Calu3 (cell line): ENCODE results near the gene RPL32. TPM values are rescaled to one million over a fixed set of nuclear protein-coding genes. Genes with fewer than 3 reads are reported as not detected.
A peak's percentile ranks its signal among the peaks of the same experiment; 100 is the strongest.

ENCODE experiments used
- BruUV-seq: library from RNA; stranded (reverse); fragments of 400-500 nt; replicated peaks from 2 replicates; lab custom pipeline; 2021; lab: Mats Ljungman, UMichigan
- CTCF ChIA-PET: fragments of 300-600 bp; sonication (Branson Sonifier 250); formaldehyde crosslinking; loops from one replicate; lab custom pipeline; 2022; ENCODE audit warnings: antibody characterized with exemption; lab: Charles Lee
- DNase-seq: peaks from one replicate; pipeline ENCODE4 v3.0.0; 2022
- H3K27ac Mint-ChIP-seq: one replicate; pipeline ENCODE4 v1.8.0; 2022; ENCODE audit warnings: mixed read lengths; ENCODE audit not compliant: unreplicated experiment
- H3K27me3 Mint-ChIP-seq: one replicate; pipeline ENCODE4 v1.8.0; 2022; ENCODE audit warnings: mixed read lengths; ENCODE audit not compliant: unreplicated experiment
- H3K36me3 Mint-ChIP-seq: one replicate; pipeline ENCODE4 v1.8.0; 2022; ENCODE audit warnings: mild to moderate bottlenecking, moderate library complexity, mixed read lengths; ENCODE audit not compliant: insufficient read depth, unreplicated experiment
- H3K4me1 Mint-ChIP-seq: one replicate; pipeline ENCODE4 v1.8.0; 2022; ENCODE audit warnings: mild to moderate bottlenecking, low read depth, mixed read lengths; ENCODE audit not compliant: unreplicated experiment
- H3K4me3 Mint-ChIP-seq: one replicate; pipeline ENCODE4 v1.8.0; 2022; ENCODE audit warnings: mild to moderate bottlenecking, low read depth, moderate library complexity, mixed read lengths; ENCODE audit not compliant: unreplicated experiment
- H3K9me3 Mint-ChIP-seq: one replicate; pipeline ENCODE4 v1.8.0; 2022; ENCODE audit warnings: low read depth, mixed read lengths; ENCODE audit not compliant: unreplicated experiment
- CTCF ChIP-seq: fragments of 200-600 bp; IDR thresholded peaks from one replicate; pipeline ENCODE4 v1.8.0; 2022; ENCODE audit warnings: antibody characterized with exemption; ENCODE audit not compliant: unreplicated experiment
- intact Hi-C: fragments of 100-400 bp; cut with micrococcal nuclease; formaldehyde crosslinking; loops from one replicate; pipeline ENCODE4 v1.10.0; 2022; ENCODE audit not compliant: unreplicated experiment
- total RNA-seq: library from RNA; stranded (reverse); gene quantifications from 2 replicates; pipeline ENCODE4 v1.2.3, GENCODE V29; 2022

RPL32 gene
- total RNA-seq, 1 experiment from 2014 or later, result 1,222 TPM

GRCh38 chr3:12832350-12833221 lies 8.8 kb downstream of the RPL32 start:
- intact Hi-C loops, result no loop called here

DNA sequence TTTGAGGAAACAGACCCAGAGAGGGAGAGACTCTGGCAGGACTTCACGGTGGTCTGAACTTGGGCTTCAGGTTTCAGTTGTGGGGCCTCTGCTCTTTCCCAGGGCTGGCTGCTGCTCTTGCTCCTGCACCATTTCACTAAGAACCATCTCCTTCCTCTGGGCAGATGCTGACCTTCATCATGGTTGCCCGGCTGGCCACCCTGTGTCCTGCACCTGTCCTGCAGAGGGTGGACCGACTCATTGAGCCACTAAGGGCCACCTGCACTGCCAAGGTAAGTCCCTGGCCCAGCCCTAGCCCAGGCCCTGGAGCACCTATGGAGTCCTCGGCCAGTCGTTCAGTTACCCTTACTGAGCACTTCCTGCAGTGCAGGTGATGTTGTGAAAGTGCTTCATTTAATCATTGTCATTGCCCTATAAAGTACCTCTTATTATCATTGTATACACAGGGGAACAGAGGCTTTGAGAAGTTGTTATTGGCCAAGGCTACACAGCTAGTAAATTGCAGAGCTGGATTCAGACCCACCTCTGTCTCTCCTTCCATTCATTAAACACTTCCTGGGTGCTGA lies 10.0 kb downstream of the RPL32 start:
- intact Hi-C loops, result no loop called here
- no peak for DNase-seq
- H3K9me3 Mint-ChIP-seq, result no peaks in the 10 kb centered on the region

More at GRCh38 chr3:12832350-12833221, 8.8 kb downstream of the RPL32 start:
- Mint-ChIP-seq H3K27ac (no peak overlapping the region), H3K4me3 (no peak overlapping the region), H3K27me3 (no peaks in the 10 kb centered on the region), H3K36me3 (peaks cover 76% of the 10 kb centered on the region), H3K9me3 (no peaks in the 10 kb centered on the region), H3K4me1 (peaks cover 7% of the 10 kb centered on the region)
- BruUV-seq, result no TSS peak
- DNase-seq, result no peak
- CTCF ChIA-PET, result interaction anchor here (0.6 to 1.0 kb wide), 2 partner anchors 22 to 225 kb away, joined by 3 read pairs; no protein-coding TSS in a partner anchor
- no peak for TF ChIP-seq CTCF

DNA sequence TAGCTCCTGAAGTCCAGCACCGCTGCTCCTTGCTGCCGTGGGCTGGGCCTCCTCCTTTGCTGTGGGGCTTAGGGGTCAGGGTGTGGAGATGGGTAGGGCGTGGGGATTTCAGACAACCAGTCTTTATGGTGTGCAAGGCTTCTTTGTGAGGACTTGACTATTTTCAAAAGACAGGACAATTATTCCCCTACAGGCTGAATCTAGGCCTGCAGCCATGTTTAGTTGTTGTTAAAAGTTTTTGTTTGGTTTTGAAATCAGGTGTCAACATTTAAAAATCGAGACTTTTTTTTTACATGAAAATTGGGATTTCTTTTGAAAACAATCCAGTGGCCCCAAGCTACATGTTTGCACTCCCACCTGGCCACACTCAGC lies 10.6 kb downstream of the RPL32 start:
- H3K4me3 Mint-ChIP-seq, result no peak overlapping the region
- peak; percentile 26 for TF ChIP-seq CTCF
- H3K27me3 Mint-ChIP-seq, result no peaks in the 10 kb centered on the region
- no peak for DNase-seq
- no TSS peak for BruUV-seq
- CTCF ChIA-PET, result no interaction called here
- no peaks in the 10 kb centered on the region for H3K9me3 Mint-ChIP-seq
- H3K36me3 Mint-ChIP-seq, result peaks cover 59% of the 10 kb centered on the region
- H3K4me1 Mint-ChIP-seq, result no peaks in the 10 kb centered on the region
- no peak overlapping the region for H3K27ac Mint-ChIP-seq
- intact Hi-C loops, result no loop called here

More for the DNA sequence above, 10.0 kb downstream of the RPL32 start:
- CTCF ChIA-PET, result no interaction called here
- Mint-ChIP-seq H3K36me3 (peaks cover 64% of the 10 kb centered on the region), H3K4me3 (no peak overlapping the region), H3K27ac (no peak overlapping the region), H3K27me3 (no peaks in the 10 kb centered on the region), H3K4me1 (no peaks in the 10 kb centered on the region)
- BruUV-seq, result no TSS peak
- no peak for TF ChIP-seq CTCF

DNA sequence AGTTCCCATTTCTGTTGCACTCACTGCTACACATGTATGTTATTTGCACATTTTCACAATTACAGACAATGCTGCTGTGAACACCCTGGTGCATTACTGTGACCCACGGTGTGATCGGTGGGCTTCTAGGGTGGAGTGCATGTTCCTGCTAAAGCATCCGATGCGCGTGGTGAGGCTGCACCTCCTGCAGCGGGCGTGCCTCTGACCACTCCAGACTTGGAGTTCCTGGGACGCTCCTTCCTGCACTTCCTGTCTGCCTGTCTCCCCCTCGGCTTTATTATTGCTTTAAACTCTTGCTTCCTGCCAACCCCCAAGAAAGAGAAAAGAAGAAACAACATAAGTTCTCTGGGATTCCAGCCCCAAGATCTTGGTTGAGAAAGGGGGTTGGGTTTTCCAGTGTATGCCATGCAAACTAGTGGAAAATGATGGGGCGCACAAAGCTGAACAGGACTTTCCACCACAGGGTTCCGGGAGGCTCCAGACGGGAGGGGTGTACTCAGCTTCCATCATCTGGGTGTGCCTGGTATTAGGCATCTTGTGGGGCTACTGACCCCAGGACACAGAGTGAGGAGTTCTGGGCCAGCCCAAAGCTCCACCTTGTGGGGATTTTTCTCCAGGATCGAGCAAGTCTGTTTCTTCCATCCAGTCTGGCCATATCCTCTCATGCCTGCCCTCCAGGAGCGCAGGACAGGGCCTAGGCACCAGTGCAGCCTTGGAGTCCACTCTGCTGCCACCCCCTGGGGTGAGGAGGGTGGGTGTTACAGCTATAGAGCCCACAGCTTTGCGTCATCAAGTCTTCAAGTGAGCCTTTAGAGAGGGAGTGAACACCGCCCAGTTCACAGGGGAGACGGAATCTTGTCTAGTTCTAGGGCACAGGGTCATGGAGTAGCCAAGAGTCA lies 11.2 kb downstream of the RPL32 start:
- CTCF ChIA-PET, result no interaction called here
- no peak overlapping the region for H3K27ac Mint-ChIP-seq
- BruUV-seq, result no TSS peak

More for the DNA sequence above, 11.2 kb downstream of the RPL32 start:
- peaks cover 52% of the 10 kb centered on the region for H3K36me3 Mint-ChIP-seq
- H3K27me3 Mint-ChIP-seq, result no peaks in the 10 kb centered on the region
- intact Hi-C loops, result no loop called here
- no peak for TF ChIP-seq CTCF
- H3K4me3 Mint-ChIP-seq, result no peak overlapping the region
- DNase-seq, result no peak
- no peaks in the 10 kb centered on the region for H3K4me1 Mint-ChIP-seq
- H3K9me3 Mint-ChIP-seq, result no peaks in the 10 kb centered on the region
